SK-N-MC (cell line): ENCODE data around the gene SH3PXD2A.

Experiments
- EZH2 ChIP-seq: fragments of 200-600 bp; sonication (generic); IDR thresholded peaks from one replicate; pipeline ENCODE4 v1.6.1; 2017; ENCODE audit warnings: antibody characterized with exemption
- FOXP2 ChIP-seq: optimal IDR thresholded peaks from 2 replicates; pipeline ENCODE3; 2011; ENCODE audit warnings: mild to moderate bottlenecking, moderate library complexity; ENCODE audit not compliant: insufficient read depth; ENCODE audit errors: extremely low read length, control extremely low read depth
- POLR2AphosphoS5 ChIP-seq: IDR thresholded peaks from 2 replicates; pipeline ENCODE4 v1.6.1; 2012; ENCODE audit warnings: mild to moderate bottlenecking, low read depth, low read length, borderline replicate concordance

DNA sequence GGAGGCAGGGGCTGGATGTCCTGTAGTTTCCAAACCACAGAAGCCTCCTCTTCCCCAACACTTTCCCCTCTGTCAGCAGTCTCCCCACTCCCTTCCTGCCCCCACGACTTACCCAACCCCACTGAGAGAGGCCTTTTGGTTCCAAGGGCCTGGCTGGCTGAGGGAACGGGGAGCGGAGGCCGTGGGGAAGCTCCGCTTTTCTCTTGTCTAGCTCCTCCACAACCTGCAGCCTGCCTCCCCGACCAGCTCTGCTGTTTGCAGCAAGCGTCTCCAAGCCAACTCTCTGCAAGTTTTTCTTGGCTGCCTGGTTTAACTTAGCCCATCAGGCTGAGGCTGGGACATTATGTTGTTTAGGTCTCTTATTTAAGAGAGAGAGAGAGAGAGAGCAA is 235.0 kb downstream of the SH3PXD2A start:
- TF ChIP-seq POLR2AphosphoS5 = no peak
- TF ChIP-seq FOXP2 = no peak
- TF ChIP-seq EZH2 = no peak
